SK-N-SH treated with all-trans-retinoic acid at 6 μM for 48 hours (cell line): ENCODE measurements around the gene QKI.

Experiments used
- ATAC-seq: fragments of 200-7000 bp; cut with Tn5 transposase; 3 replicates; pipeline ENCODE4 v1.9.1; 2020; ENCODE audit warnings: mild to moderate bottlenecking, moderate library complexity
- ARNTL ChIP-seq: fragments of 450-650 bp; formaldehyde crosslinking; IDR thresholded peaks from 2 replicates; pipeline ENCODE4 v1.5.0; 2020; ENCODE audit warnings: low read depth, mild to moderate bottlenecking, moderate library complexity, borderline replicate concordance
- CSDC2 ChIP-seq: fragments of 250-450 bp; sonication (Bioruptor Pico); IDR thresholded peaks from 2 replicates; pipeline ENCODE4 v1.5.0; 2020; ENCODE audit warnings: mild to moderate bottlenecking, moderate library complexity
- ESRRG ChIP-seq: fragments of 250-450 bp; sonication (Bioruptor Pico); IDR thresholded peaks from 2 replicates; pipeline ENCODE4 v1.6.1; 2021; ENCODE audit warnings: mild to moderate bottlenecking
- GLIS3 ChIP-seq: fragments of 250-450 bp; sonication (Bioruptor Pico); IDR thresholded peaks from 2 replicates; pipeline ENCODE4 v1.5.0; 2020; ENCODE audit warnings: mild to moderate bottlenecking, moderate library complexity
- ISL1 ChIP-seq: fragments of 250-450 bp; sonication (Bioruptor Pico); IDR thresholded peaks from 2 replicates; pipeline ENCODE4 v2.1.2; 2022; ENCODE audit warnings: mild to moderate bottlenecking, moderate library complexity
- OSR1 ChIP-seq: fragments of 250-450 bp; sonication (Bioruptor Pico); IDR thresholded peaks from 2 replicates; pipeline ENCODE4 v1.8.0; 2022; ENCODE audit warnings: moderate library complexity, mild to moderate bottlenecking, inconsistent platforms
- POU6F1 ChIP-seq: fragments of 250-450 bp; sonication (Bioruptor Pico); IDR thresholded peaks from 2 replicates; pipeline ENCODE4 v1.8.0; 2021; ENCODE audit warnings: low read depth, mild to moderate bottlenecking, moderate library complexity, borderline replicate concordance
- PPARA ChIP-seq: fragments of 250-450 bp; sonication (Bioruptor Pico); IDR thresholded peaks from 2 replicates; pipeline ENCODE4 v1.5.0; 2020; ENCODE audit warnings: mild to moderate bottlenecking, borderline replicate concordance
- RARB ChIP-seq: fragments of 250-450 bp; sonication (Bioruptor Pico); IDR thresholded peaks from 2 replicates; pipeline ENCODE4 v1.8.0; 2021; ENCODE audit warnings: mild to moderate bottlenecking, moderate library complexity
- SNAI2 ChIP-seq: fragments of 250-450 bp; sonication (Bioruptor Pico); IDR thresholded peaks from 2 replicates; pipeline ENCODE4 v1.5.0; 2020; ENCODE audit warnings: mild to moderate bottlenecking, moderate library complexity
- TCF4 ChIP-seq: fragments of 250-450 bp; sonication (Bioruptor Pico); IDR thresholded peaks from 2 replicates; pipeline ENCODE4 v1.8.0; 2021; ENCODE audit warnings: mild to moderate bottlenecking, moderate library complexity, borderline replicate concordance
- ZC3H10 ChIP-seq: fragments of 250-450 bp; sonication (Bioruptor Pico); IDR thresholded peaks from 2 replicates; pipeline ENCODE4 v1.5.1; 2021; ENCODE audit warnings: mild to moderate bottlenecking, moderate library complexity
- ZFP3 ChIP-seq: fragments of 250-450 bp; sonication (Bioruptor Pico); IDR thresholded peaks from 2 replicates; pipeline ENCODE4 v1.5.0; 2020; ENCODE audit warnings: mild to moderate bottlenecking, moderate library complexity
- ZFP30 ChIP-seq: fragments of 450-650 bp; formaldehyde crosslinking; IDR thresholded peaks from 2 replicates; pipeline ENCODE4 v1.5.0; 2022; ENCODE audit warnings: mild to moderate bottlenecking, moderate library complexity
- ZNF565 ChIP-seq: fragments of 450-650 bp; formaldehyde crosslinking; conservative IDR thresholded peaks from 2 replicates; pipeline ENCODE4 v1.5.0; 2020; ENCODE audit warnings: low read depth, mild to moderate bottlenecking, moderate library complexity
- ZNF8 ChIP-seq: fragments of 450-650 bp; formaldehyde crosslinking; IDR thresholded peaks from 2 replicates; pipeline ENCODE4 v1.5.0; 2020; ENCODE audit warnings: mild to moderate bottlenecking, moderate library complexity
- TF ChIP-seq, protein P1 (sequence below): fragments of 250-450 bp; sonication (Bioruptor Pico); IDR thresholded peaks from 2 replicates; pipeline ENCODE4 v1.5.0; 2020; ENCODE audit warnings: mild to moderate bottlenecking, moderate library complexity
- TF ChIP-seq, protein P2 (sequence below): fragments of 250-450 bp; sonication (Bioruptor Pico); IDR thresholded peaks from 2 replicates; pipeline ENCODE4 v1.8.0; 2020; ENCODE audit warnings: mild to moderate bottlenecking, moderate library complexity, borderline replicate concordance
- TF ChIP-seq, protein P3 (sequence below): fragments of 250-450 bp; sonication (Bioruptor Pico); IDR thresholded peaks from 2 replicates; pipeline ENCODE4 v1.5.1; 2020; ENCODE audit warnings: low read depth, mild to moderate bottlenecking, moderate library complexity
- TF ChIP-seq, protein P4 (sequence below): fragments of 250-450 bp; sonication (Bioruptor Pico); IDR thresholded peaks from 2 replicates; pipeline ENCODE4 v1.5.1; 2021; ENCODE audit warnings: mild to moderate bottlenecking, moderate library complexity

Gene QKI

GRCh38 chr6:163414946-163415619 lies 565 bp downstream of the QKI start:
- ATAC-seq: no peak
- TF ChIP-seq CSDC2 (CRISPR knock-in tag): no peak
- TF ChIP-seq ZFP30: no peak
- no peak for TF ChIP-seq ARNTL (CRISPR knock-in tag)
- TF ChIP-seq ZNF8 (CRISPR knock-in tag): no peak
- TF ChIP-seq TCF4: no peak
- no peak for TF ChIP-seq SNAI2
- TF ChIP-seq, protein P1, sequence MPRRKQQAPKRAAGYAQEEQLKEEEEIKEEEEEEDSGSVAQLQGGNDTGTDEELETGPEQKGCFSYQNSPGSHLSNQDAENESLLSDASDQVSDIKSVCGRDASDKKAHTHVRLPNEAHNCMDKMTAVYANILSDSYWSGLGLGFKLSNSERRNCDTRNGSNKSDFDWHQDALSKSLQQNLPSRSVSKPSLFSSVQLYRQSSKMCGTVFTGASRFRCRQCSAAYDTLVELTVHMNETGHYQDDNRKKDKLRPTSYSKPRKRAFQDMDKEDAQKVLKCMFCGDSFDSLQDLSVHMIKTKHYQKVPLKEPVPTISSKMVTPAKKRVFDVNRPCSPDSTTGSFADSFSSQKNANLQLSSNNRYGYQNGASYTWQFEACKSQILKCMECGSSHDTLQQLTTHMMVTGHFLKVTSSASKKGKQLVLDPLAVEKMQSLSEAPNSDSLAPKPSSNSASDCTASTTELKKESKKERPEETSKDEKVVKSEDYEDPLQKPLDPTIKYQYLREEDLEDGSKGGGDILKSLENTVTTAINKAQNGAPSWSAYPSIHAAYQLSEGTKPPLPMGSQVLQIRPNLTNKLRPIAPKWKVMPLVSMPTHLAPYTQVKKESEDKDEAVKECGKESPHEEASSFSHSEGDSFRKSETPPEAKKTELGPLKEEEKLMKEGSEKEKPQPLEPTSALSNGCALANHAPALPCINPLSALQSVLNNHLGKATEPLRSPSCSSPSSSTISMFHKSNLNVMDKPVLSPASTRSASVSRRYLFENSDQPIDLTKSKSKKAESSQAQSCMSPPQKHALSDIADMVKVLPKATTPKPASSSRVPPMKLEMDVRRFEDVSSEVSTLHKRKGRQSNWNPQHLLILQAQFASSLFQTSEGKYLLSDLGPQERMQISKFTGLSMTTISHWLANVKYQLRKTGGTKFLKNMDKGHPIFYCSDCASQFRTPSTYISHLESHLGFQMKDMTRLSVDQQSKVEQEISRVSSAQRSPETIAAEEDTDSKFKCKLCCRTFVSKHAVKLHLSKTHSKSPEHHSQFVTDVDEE (CRISPR knock-in tag): no peak
- no peak for TF ChIP-seq ZFP3
- TF ChIP-seq ESRRG (CRISPR knock-in tag): no peak
- no peak for TF ChIP-seq GLIS3
- TF ChIP-seq RARB: no peak
- no peak for TF ChIP-seq ZNF565 (CRISPR knock-in tag)
- TF ChIP-seq POU6F1: no peak
- TF ChIP-seq PPARA (CRISPR knock-in tag): no peak
- TF ChIP-seq ISL1 (CRISPR knock-in tag): no peak
- TF ChIP-seq, protein P2, sequence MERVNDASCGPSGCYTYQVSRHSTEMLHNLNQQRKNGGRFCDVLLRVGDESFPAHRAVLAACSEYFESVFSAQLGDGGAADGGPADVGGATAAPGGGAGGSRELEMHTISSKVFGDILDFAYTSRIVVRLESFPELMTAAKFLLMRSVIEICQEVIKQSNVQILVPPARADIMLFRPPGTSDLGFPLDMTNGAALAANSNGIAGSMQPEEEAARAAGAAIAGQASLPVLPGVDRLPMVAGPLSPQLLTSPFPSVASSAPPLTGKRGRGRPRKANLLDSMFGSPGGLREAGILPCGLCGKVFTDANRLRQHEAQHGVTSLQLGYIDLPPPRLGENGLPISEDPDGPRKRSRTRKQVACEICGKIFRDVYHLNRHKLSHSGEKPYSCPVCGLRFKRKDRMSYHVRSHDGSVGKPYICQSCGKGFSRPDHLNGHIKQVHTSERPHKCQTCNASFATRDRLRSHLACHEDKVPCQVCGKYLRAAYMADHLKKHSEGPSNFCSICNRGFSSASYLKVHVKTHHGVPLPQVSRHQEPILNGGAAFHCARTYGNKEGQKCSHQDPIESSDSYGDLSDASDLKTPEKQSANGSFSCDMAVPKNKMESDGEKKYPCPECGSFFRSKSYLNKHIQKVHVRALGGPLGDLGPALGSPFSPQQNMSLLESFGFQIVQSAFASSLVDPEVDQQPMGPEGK: no peak
- TF ChIP-seq, protein P3, sequence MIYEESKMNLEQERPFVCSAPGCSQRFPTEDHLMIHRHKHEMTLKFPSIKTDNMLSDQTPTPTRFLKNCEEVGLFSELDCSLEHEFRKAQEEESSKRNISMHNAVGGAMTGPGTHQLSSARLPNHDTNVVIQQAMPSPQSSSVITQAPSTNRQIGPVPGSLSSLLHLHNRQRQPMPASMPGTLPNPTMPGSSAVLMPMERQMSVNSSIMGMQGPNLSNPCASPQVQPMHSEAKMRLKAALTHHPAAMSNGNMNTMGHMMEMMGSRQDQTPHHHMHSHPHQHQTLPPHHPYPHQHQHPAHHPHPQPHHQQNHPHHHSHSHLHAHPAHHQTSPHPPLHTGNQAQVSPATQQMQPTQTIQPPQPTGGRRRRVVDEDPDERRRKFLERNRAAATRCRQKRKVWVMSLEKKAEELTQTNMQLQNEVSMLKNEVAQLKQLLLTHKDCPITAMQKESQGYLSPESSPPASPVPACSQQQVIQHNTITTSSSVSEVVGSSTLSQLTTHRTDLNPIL (CRISPR knock-in tag): no peak
- TF ChIP-seq ZC3H10 (CRISPR knock-in tag): no peak
- no peak for TF ChIP-seq OSR1 (CRISPR knock-in tag)
- TF ChIP-seq, protein P4, sequence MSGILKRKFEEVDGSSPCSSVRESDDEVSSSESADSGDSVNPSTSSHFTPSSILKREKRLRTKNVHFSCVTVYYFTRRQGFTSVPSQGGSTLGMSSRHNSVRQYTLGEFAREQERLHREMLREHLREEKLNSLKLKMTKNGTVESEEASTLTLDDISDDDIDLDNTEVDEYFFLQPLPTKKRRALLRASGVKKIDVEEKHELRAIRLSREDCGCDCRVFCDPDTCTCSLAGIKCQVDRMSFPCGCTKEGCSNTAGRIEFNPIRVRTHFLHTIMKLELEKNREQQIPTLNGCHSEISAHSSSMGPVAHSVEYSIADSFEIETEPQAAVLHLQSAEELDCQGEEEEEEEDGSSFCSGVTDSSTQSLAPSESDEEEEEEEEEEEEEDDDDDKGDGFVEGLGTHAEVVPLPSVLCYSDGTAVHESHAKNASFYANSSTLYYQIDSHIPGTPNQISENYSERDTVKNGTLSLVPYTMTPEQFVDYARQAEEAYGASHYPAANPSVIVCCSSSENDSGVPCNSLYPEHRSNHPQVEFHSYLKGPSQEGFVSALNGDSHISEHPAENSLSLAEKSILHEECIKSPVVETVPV: no peak
- TF ChIP-seq, all 23 proteins: peak for 0

- peak; percentile 10 for ATAC-seq
- no peak for TF ChIP-seq CSDC2 (CRISPR knock-in tag)
- no peak for TF ChIP-seq OSR1 (CRISPR knock-in tag)
- TF ChIP-seq, all 23 proteins: peak for 0
These were observed 1.4 kb downstream of the QKI start for GRCh38 chr6:163415620-163416556.
